Subcutaneous abdominal adipose tissue (tissue), 5 donors: ENCODE measurements around the gene DEPDC4.
A peak's percentile ranks its signal among the peaks of the same experiment; 100 is the strongest.

Source experiments
- H3K27ac ChIP-seq: one replicate; pipeline ENCODE4 v1.7.0; 2013; ENCODE audit warnings: low read depth, mild to moderate bottlenecking, inconsistent platforms, low read length, moderate library complexity
- H3K27me3 ChIP-seq, 5 donors: one replicate each; pipeline ENCODE4 v1.7.0; 2013; ENCODE audit warnings: low read length in 5 of 5, inconsistent platforms in 1 of 5; ENCODE audit not compliant: control insufficient read depth in 5 of 5, insufficient read depth in 4 of 5
- H3K36me3 ChIP-seq, 5 donors: one replicate each; pipeline ENCODE4 v1.7.0; 2013; ENCODE audit warnings: low read length in 5 of 5; ENCODE audit not compliant: control insufficient read depth in 5 of 5, insufficient read depth in 5 of 5
- H3K4me1 ChIP-seq, 5 donors: one replicate each; pipeline ENCODE4 v1.7.0; 2013; ENCODE audit warnings: low read length in 5 of 5, mild to moderate bottlenecking in 3 of 5, moderate library complexity in 1 of 5; ENCODE audit not compliant: control insufficient read depth in 5 of 5, insufficient read depth in 5 of 5
- H3K4me3 ChIP-seq, 5 donors: one replicate each; pipeline ENCODE4 v1.7.0; 2013; ENCODE audit warnings: low read length in 5 of 5, low read depth in 1 of 5
- H3K9ac ChIP-seq, 5 donors: one replicate each; pipeline ENCODE4 v1.7.0; 2013; ENCODE audit warnings: low read length in 5 of 5, mild to moderate bottlenecking in 4 of 5, moderate library complexity in 3 of 5
- H3K9me3 ChIP-seq, 5 donors: one replicate each; pipeline ENCODE4 v1.7.0; 2013; ENCODE audit warnings: low read length in 5 of 5; ENCODE audit not compliant: control insufficient read depth in 5 of 5
- donor health status: healthy.
- donor health status: healthy.
- donor health status: healthy.
- donor health status: healthy.
- donor health status: healthy.

Gene DEPDC4

DNA sequence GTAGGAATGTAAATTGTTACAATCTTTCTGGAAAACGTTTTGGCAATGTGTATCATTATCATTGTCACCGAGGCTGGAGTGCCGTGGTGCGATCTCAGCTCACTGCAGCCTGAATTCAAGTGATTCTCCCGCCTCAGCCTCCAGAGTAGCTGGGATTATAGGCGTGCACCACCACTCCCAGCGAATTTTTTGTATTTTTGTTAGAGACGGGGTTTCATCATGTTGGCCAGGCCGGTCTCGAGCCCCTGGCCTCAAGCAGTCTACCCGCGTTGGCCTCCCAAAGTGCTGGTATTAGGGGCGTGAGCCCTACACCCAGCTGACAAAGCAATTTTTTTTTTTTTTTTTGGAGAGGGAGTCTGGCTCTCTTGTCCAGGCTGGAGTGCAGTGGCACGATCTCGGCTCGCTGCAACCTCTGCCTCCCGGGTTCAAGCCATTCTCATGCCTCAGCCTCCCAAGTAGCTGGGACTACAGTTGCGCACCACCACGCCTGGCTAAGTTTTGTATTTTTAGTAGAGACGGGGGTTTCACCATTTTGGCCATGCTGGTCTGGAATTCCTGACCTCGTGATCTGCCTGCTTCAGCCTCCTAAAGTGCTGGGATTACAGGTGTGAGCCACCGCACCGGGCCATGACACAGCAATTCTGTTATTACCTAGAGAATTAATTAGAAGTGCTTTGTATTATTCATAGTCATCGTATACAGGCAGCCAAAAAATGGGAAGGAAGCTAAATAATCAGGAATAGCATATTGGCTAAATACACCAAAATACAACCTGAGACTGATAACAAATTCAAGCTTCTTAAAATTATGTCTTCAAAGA lies 65.1 kb downstream of the DEPDC4 start:
- Histone ChIP-seq H3K9ac (peak overlapping the region in 1 of 5 donors; percentile 75), H3K27ac (peak overlapping the region; percentile 76)

DNA sequence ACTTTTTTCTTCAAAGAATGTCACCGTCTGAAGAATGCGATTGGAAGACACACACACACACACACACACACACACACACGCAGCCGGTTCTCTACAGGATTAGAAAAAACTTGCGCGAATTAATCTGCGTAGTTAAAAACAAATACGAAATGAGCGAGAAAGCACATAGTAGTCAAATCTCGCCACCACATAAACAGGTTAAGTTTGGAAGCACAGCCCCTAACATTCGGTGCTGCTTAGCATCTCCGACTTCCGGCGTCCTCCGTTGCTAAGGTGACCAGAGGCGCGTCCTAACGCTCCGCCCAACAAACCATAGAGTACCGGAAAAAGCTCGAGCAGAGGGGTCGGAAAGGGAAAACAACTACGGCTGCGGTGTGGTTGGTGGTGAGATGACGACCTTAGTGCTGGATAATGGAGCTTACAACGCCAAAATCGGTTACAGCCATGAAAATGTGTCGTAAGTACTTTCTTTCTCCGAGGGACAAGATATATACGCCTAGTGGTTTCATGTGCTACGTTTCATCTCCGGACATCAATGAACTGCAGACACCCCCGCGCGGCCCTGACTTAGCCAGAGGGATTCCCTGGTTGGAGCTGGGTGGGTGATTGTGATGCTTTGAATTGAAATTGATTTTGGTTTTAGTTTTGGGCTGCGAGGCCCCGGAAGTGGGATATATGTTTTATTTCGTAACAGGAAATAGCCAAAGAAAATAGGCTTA lies 66.3 kb downstream of the DEPDC4 start, which contains the start of gene ACTR6:
TSS of gene ACTR6 (plus strand) at position 353 of the 719 bp plus-strand sequence. CDS start at position 390, 37 bp downstream.
- H3K9ac ChIP-seq: peak within 1 kb of the TSS; percentile 73 to 91 (median 78)
- H3K4me1 ChIP-seq: peaks cover 0 to 25% (median 21%) of the 10 kb centered on the region in 5 donors
- peak within 1 kb of the TSS; percentile 76 for H3K27ac ChIP-seq
- H3K4me3 ChIP-seq: peak within 1 kb of the TSS; percentile 86 to 95 (median 92)
- no peaks in the 10 kb centered on the region for H3K27me3 ChIP-seq
- H3K36me3 ChIP-seq: no peaks in the 10 kb centered on the region
- no peaks in the 10 kb centered on the region for H3K9me3 ChIP-seq

More for the DNA sequence above, 65.1 kb downstream of the DEPDC4 start:
- Histone ChIP-seq H3K9me3 (no peaks in the 10 kb centered on the region), H3K4me3 (peak overlapping the region; percentile 86 to 95 (median 92)), H3K4me1 (peaks cover 0 to 25% (median 21%) of the 10 kb centered on the region in 5 donors), H3K36me3 (peaks cover 0 to 6% (median 0%) of the 10 kb centered on the region in 5 donors), H3K27me3 (no peaks in the 10 kb centered on the region)

DNA sequence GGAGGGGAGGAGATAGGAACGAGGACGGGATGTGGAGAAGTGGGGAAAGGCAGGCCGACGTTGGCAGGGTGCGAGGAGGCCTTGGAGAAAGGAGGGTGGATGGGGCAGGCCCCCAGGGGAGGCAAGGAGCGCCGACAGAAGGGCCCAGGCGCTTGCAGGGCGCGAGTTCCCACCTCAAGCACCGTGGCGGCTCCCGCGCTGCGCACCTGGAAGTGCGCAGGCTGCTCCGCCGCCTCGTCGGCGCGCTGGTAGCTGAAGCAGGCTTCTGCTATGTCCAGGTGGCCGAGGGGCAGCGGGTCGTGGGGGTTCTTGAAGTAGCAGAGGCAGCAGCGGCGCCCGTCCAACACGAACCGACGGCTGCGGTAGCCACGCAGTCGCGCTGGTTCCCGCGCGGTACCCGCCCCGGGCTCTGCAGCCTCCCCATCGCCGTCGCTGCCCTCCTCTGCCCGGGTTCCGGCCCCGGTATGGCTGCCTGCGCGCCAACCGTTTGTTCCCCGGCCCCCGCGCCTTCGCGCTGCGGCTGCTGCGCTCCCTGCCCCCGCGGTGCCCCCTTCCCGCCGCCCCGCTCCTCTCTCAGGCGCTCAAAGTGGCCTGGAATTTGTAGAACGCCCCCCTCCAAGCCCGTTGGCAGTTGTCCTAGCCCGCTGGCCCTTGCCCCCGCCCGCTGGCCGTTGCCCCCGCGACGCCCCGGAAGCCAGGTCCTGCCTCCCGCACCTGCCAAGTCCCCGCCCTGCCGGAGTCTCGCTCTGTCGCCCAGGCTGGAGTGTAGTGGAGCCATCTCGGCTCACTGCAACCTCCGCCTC lies 67.3 kb downstream of the DEPDC4 start:
- Histone ChIP-seq H3K4me3 (peak overlapping the region; percentile 86 to 95 (median 92)), H3K9ac (peak overlapping the region in 4 of 5 donors; percentile 14 to 78 (median 65))

DNA sequence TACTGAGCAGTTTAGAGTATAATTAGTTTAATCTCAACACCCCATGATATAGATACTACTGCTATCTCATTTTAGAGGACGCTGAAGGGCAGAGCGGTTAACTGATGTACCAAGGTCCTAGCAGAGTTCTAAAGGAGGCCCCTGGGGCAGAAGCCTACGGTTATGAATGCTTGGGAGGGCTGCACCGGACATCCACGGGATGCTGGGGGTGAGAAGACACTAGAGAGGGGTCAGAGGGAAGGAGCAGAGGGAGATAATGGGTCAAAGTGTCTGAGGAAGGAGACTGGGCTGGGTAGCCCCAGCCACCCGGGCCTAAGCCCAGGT lies 67.9 kb downstream of the DEPDC4 start:
- Histone ChIP-seq H3K9me3 (no peaks in the 10 kb centered on the region), H3K27ac (no peak overlapping the region), H3K4me1 (peaks cover 0 to 25% (median 21%) of the 10 kb centered on the region in 5 donors), H3K27me3 (no peaks in the 10 kb centered on the region), H3K9ac (peak overlapping the region in 2 of 5 donors; percentile 60 to 78), H3K36me3 (peaks cover 0 to 2% (median 0%) of the 10 kb centered on the region in 5 donors), H3K4me3 (peak overlapping the region; percentile 41 to 95 (median 89))

More for the DNA sequence above, 67.3 kb downstream of the DEPDC4 start:
- Histone ChIP-seq H3K27me3 (no peaks in the 10 kb centered on the region), H3K36me3 (peaks cover 0 to 2% (median 0%) of the 10 kb centered on the region in 5 donors), H3K9me3 (no peaks in the 10 kb centered on the region), H3K27ac (peak overlapping the region; percentile 76), H3K4me1 (peaks cover 0 to 25% (median 21%) of the 10 kb centered on the region in 5 donors)

DNA sequence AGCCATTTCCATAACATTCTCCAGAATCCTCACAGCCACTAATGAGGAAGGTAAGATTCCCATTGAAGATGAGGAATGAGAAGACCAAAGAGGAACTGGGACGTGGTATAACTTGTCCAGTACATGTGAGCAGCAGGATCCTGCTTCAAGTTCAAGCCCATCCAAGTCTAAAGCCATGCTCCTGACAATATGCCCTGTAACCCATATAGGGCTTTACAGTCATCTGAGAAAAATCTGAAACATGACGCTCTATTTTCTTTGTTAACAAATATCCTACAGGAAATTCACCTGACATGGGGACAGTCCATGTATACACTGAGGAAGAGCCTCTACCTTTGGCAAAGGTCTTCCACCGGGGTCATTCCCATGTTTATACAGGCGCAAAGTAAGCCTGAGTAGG lies 69.4 kb downstream of the DEPDC4 start:
- H3K4me1 ChIP-seq: peaks cover 0 to 25% (median 21%) of the 10 kb centered on the region in 5 donors
- H3K27me3 ChIP-seq: no peaks in the 10 kb centered on the region
- no peaks in the 10 kb centered on the region for H3K9me3 ChIP-seq
- no peak overlapping the region for H3K9ac ChIP-seq
- H3K27ac ChIP-seq: no peak overlapping the region
- H3K4me3 ChIP-seq: no peak overlapping the region
- H3K36me3 ChIP-seq: peaks cover 0 to 2% (median 0%) of the 10 kb centered on the region in 5 donors

DNA sequence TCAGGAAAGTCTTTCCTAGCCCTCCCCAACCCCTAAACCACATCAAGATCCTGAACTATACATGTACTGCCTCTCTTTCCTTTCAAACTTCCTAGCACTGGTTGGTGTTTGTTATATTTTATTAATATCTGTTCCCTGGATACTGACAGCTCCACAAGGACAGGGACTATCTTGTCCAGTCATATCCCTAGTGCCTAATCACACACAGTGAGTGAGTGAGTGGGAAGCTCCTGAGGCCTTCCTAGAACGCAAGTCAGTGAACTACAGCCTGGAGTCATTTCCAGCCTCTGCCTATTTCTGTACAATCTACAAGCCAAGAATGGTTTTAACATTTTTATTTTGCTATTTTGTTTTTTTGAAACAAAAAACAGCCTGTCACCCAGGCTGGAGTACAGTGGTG lies 73.8 kb downstream of the DEPDC4 start:
- Histone ChIP-seq H3K27ac (no peak overlapping the region), H3K4me1 (no peaks in the 10 kb centered on the region), H3K9me3 (no peaks in the 10 kb centered on the region), H3K36me3 (peaks cover 0 to 2% (median 0%) of the 10 kb centered on the region in 5 donors), H3K4me3 (no peak overlapping the region), H3K9ac (no peak overlapping the region), H3K27me3 (no peaks in the 10 kb centered on the region)
